Suprapubic skin (tissue), 4 donors: ENCODE measurements around the gene TUBB.

Experiments used
- EP300 ChIP-seq: sonication (generic); formaldehyde crosslinking; IDR thresholded peaks from one replicate; pipeline ENCODE4 v1.6.1; 2017; ENCODE audit warnings: antibody characterized with exemption
- POLR2A ChIP-seq, 2 donors: fragments of 450-650 bp; IDR thresholded peaks; one replicate each; pipeline ENCODE4 v1.6.1; 2017; ENCODE audit warnings: antibody characterized with exemption in 2 of 2, mild to moderate bottlenecking in 2 of 2, moderate library complexity in 2 of 2
- POLR2AphosphoS5 ChIP-seq, 3 donors: sonication (generic); formaldehyde crosslinking; IDR thresholded peaks; one replicate each; pipeline ENCODE4 v1.6.1; 2017; ENCODE audit warnings: antibody characterized with exemption in 3 of 3
- TF ChIP-seq, protein P1 (sequence below), 2 donors: fragments of 200-600 bp in 1 of 2; fragments of 450-650 bp in 1 of 2; sonication (generic) in 1 of 2; IDR thresholded peaks; one replicate each; pipeline ENCODE4 v1.5.1; 2016 to 2019; ENCODE audit warnings: antibody characterized with exemption in 2 of 2, mild to moderate bottlenecking in 1 of 2, moderate library complexity in 1 of 2

DNA sequence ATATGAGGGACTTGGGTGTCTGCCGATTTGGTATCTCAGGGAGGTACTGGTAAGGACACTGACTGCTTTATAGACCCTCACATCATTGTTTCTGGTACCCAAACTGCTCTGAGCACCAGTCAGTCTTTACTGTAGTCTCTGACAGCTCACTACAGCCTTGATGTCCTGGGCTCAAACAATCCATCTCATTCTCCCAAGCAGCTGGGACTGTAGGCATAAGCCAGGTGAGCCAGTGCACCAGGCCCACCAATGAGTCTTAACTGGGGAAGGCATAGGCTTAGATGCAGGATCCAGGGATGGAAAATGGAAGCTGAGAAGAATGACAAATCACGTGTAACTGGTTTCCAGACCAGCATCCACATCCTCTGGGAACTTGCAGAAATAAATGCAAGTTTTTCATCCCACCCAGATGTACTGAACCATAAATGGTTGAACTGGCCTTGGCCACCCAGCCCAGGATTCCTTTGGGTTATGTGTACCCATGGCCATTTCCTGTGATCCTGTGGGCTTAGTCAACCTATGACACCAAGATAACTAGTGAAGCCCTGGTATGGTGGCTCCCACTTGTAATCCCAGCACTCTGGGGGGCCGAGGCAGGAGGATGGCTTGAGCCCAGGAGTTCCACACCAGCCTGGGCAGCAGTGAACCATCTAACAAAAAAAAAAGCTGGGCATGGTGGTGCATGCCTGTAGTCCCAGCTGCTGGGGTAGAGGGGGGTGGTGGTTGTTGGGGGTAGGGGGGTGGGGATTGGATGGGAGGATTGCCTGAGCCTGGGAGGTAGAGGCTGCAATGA, 5.8 kb downstream of the TUBB start:
- TF ChIP-seq POLR2A (IDR thresholded peaks at IDR 0.05) = no peak
- no peak for TF ChIP-seq POLR2AphosphoS5 (IDR thresholded peaks at IDR 0.05)
- TF ChIP-seq, protein P1, sequence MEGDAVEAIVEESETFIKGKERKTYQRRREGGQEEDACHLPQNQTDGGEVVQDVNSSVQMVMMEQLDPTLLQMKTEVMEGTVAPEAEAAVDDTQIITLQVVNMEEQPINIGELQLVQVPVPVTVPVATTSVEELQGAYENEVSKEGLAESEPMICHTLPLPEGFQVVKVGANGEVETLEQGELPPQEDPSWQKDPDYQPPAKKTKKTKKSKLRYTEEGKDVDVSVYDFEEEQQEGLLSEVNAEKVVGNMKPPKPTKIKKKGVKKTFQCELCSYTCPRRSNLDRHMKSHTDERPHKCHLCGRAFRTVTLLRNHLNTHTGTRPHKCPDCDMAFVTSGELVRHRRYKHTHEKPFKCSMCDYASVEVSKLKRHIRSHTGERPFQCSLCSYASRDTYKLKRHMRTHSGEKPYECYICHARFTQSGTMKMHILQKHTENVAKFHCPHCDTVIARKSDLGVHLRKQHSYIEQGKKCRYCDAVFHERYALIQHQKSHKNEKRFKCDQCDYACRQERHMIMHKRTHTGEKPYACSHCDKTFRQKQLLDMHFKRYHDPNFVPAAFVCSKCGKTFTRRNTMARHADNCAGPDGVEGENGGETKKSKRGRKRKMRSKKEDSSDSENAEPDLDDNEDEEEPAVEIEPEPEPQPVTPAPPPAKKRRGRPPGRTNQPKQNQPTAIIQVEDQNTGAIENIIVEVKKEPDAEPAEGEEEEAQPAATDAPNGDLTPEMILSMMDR (IDR thresholded peaks at IDR 0.05) = no peak
- TF ChIP-seq EP300 = no peak
